Stimulated activated CD8-positive, alpha-beta memory T cell treated with anti-CD3 and anti-CD28 coated beads, Interleukin-4, amount 100 ng/mL, for 48 hours (primary cell): ENCODE results near the gene PTH2.
"Not testable (repeated sequence)": the region's sequence is repeated elsewhere in the genome, so short reads cannot be mapped to it uniquely, and the experiment has no call there.

Experiments
- DNase-seq: peaks from one replicate; pipeline ENCODE4 v3.0.0-alpha.2; 2020

Gene PTH2

GRCh38 chr19:49447485-49448431 is 24.5 kb upstream of the PTH2 start:
- peak; percentile 75 for DNase-seq

GRCh38 chr19:49445997-49446396 is 22.8 kb upstream of the PTH2 start:
- DNase-seq: no peak

GRCh38 chr19:49444100-49444700 is 21.0 kb upstream of the PTH2 start:
- DNase-seq: not testable (repeated sequence)

- DNase-seq: peak; percentile 96
Measured at GRCh38 chr19:49443366-49444099, 20.3 kb upstream of the PTH2 start.

- DNase-seq: peak; percentile 87
Measured at GRCh38 chr19:49442771-49443365, 19.6 kb upstream of the PTH2 start.

GRCh38 chr19:49442354-49442753 is 19.1 kb upstream of the PTH2 start:
- peak; percentile 48 for DNase-seq

- no peak for DNase-seq
Measured at GRCh38 chr19:49441960-49442350, 18.7 kb upstream of the PTH2 start.

- DNase-seq: peak; percentile 70
Measured at GRCh38 chr19:49441210-49441959, 18.1 kb upstream of the PTH2 start, which contains the start of gene SLC17A7. SLC17A7 (minus strand) TSS chr19:49441527; CDS start chr19:49441379, 148 bp downstream.

GRCh38 chr19:49440439-49441209 is 17.4 kb upstream of the PTH2 start:
- DNase-seq: no peak

- DNase-seq: no peak
Measured at GRCh38 chr19:49439836-49440235, 16.6 kb upstream of the PTH2 start.

GRCh38 chr19:49438261-49438660 is 15.0 kb upstream of the PTH2 start:
- DNase-seq: no peak

- DNase-seq: no peak
Measured at GRCh38 chr19:49437231-49437630, 14.0 kb upstream of the PTH2 start.

GRCh38 chr19:49436381-49437017 is 13.3 kb upstream of the PTH2 start:
- DNase-seq: peak; percentile 89

GRCh38 chr19:49435670-49436069 is 12.4 kb upstream of the PTH2 start:
- DNase-seq: no peak

GRCh38 chr19:49434907-49435583 is 11.8 kb upstream of the PTH2 start:
- no peak for DNase-seq

- DNase-seq: no peak
Measured at GRCh38 chr19:49433240-49433901, 10.1 kb upstream of the PTH2 start.

- DNase-seq: no peak
Measured at GRCh38 chr19:49432141-49433073, 9.2 kb upstream of the PTH2 start.

GRCh38 chr19:49431330-49431749 is 8.1 kb upstream of the PTH2 start:
- DNase-seq: peak; percentile 69
